ENCODE measurements around the gene EFNA5. TPM values are rescaled to one million over a fixed set of nuclear protein-coding genes. Genes with fewer than 3 reads are reported as not detected.

EFNA5 gene
- total and polyA plus RNA-seq, 4 donors = 4.2 to 11.8 (median 8.3) TPM

DNA sequence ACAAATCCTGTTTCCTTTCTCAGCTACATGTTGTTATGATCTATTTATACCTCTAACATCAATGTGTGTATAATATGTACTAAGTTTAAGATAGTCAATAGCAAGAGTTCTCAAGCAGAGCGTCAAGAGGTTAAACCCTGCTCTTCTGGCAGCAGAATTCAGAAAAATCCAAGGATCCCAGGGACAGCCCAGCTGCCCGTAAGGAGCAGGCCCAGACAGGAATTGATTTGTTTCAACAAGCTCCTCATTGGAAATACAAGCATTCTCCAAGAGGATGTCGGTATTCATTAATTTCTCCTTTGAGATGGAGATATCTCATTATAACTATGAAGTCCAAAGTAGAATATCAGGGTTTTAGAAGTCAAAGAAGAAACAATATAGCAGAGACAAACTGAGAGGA, 14.9 kb downstream of the EFNA5 start:
- Histone ChIP-seq H3K36me3 (ENCODE audit: control insufficient read depth in 1 of 2, insufficient read depth in 2 of 2, low read length in 1 of 2) (no peaks in the 10 kb centered on the region), H3K9me3 (ENCODE audit: control insufficient read depth, low read length) (no peaks in the 10 kb centered on the region), H3K27me3 (ENCODE audit: control insufficient read depth in 1 of 2, insufficient read depth in 2 of 2, low read length in 1 of 2) (no peaks in the 10 kb centered on the region), H3K27ac (ENCODE audit: low read depth in 1 of 2, low read length in 2 of 2) (no peak overlapping the region), H3K4me3 (ENCODE audit: low read length in 2 of 2) (no peak overlapping the region), H3K4me1 (ENCODE audit: control insufficient read depth in 1 of 2, insufficient read depth in 2 of 2, low read length in 2 of 2) (no peaks in the 10 kb centered on the region)
- ATAC-seq (ENCODE audit: low FRiP score) = no peak
- WGBS, 2 donors = 47 to 57% methylated on average over 3 of the region's 3 CpGs
- no peak for DNase-seq
- intact Hi-C loops (cut with DNase I) = no loop called here

DNA sequence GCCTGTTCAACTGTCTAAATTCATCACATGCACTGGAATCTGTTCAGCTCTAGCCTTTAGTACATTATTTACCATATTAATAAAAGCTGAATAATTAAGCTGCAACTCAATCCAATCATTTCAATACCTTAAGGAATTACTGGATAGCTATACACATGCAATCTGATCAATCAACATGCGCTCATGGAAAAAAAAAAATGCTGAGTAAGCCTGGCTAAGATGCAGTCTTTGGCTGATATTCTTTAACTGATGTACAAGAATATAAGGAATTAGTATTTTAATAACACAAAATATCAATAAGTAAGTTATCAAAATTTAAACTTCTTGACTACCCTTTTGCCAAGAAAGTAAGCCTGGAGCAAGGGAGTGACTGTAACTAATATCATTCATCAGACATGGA, 15.9 kb downstream of the EFNA5 start:
- 96 to 100% methylated on average over 1 of the region's 1 CpG for WGBS, 2 donors
- H3K4me1 ChIP-seq (ENCODE audit: control insufficient read depth in 1 of 2, insufficient read depth in 2 of 2, low read length in 2 of 2) = no peaks in the 10 kb centered on the region
- ATAC-seq (ENCODE audit: low FRiP score) = no peak
- no peak for DNase-seq
- H3K36me3 ChIP-seq (ENCODE audit: control insufficient read depth in 1 of 2, insufficient read depth in 2 of 2, low read length in 1 of 2) = no peaks in the 10 kb centered on the region
- intact Hi-C loops (cut with DNase I) = no loop called here
- no peaks in the 10 kb centered on the region for H3K27me3 ChIP-seq (ENCODE audit: control insufficient read depth in 1 of 2, insufficient read depth in 2 of 2, low read length in 1 of 2)
- H3K27ac ChIP-seq (ENCODE audit: low read depth in 1 of 2, low read length in 2 of 2) = no peak overlapping the region
- no peak overlapping the region for H3K4me3 ChIP-seq (ENCODE audit: low read length in 2 of 2)
- no peaks in the 10 kb centered on the region for H3K9me3 ChIP-seq (ENCODE audit: control insufficient read depth, low read length)

DNA sequence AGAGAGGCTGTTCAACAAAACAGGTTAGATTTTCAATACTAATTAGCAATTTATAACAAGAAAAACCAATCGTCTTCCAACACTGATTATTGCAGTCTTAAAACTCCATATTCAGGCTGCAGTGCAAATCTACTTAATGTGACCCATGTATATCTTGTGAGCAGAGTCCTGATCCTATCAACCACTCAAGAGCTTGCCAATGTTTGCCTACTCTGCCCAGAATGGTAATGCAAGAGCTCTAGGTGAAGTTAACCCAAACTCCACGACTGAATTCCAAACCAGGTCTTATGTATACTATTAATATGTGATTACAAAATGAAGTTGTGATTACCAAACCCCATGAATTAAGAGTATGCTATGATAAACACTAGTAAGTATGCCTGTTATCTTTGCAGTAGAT, 17.1 kb downstream of the EFNA5 start:
- no peak overlapping the region for H3K27ac ChIP-seq (ENCODE audit: low read depth in 1 of 2, low read length in 2 of 2)
- no peaks in the 10 kb centered on the region for H3K27me3 ChIP-seq (ENCODE audit: control insufficient read depth in 1 of 2, insufficient read depth in 2 of 2, low read length in 1 of 2)
- no peak overlapping the region for H3K4me3 ChIP-seq (ENCODE audit: low read length in 2 of 2)
- no peaks in the 10 kb centered on the region for H3K4me1 ChIP-seq (ENCODE audit: control insufficient read depth in 1 of 2, insufficient read depth in 2 of 2, low read length in 2 of 2)
- no peaks in the 10 kb centered on the region for H3K9me3 ChIP-seq (ENCODE audit: control insufficient read depth, low read length)
- 76 to 79% methylated on average over 2 of the region's 2 CpGs for WGBS, 2 donors
- no peaks in the 10 kb centered on the region for H3K36me3 ChIP-seq (ENCODE audit: control insufficient read depth in 1 of 2, insufficient read depth in 2 of 2, low read length in 1 of 2)
- DNase-seq = no peak
- ATAC-seq (ENCODE audit: low FRiP score) = no peak
- intact Hi-C loops (cut with DNase I) = no loop called here

DNA sequence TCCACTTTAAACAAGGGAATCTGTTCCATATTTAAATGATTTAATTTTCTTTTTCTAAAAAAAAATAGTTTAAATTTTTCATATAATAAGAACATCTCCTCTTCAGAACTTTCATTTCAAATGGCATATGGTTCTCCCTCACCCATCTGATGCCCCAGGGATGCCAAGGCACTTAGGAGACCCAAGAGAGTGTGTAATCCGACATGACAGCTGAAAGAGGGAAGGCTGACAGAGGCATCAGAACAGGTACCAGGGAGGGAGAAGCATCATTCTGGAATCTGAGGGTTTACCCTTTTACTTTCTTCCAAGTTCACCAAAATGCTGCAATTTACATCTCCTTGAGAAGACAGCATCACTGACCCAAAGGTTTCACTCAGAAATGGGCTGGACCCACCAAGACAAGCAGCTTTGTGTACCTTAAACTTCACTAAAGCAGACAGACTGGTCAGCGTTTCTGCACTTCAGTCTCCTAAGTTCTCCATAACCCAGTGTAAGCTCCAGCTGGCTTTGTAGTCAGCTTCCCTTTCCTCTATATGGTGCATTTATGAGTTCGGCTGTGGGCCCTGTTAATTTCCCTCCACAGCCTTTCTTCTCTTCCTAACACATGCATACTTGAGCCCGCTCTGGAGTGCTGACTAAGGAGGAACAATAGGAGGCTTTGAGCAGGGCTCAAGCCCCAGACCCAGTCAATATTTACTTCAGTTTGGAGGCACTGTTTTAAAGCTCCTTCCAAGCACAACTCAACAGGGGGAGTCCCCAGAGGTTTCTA, 17.7 kb downstream of the EFNA5 start:
- Histone ChIP-seq H3K9me3 (ENCODE audit: control insufficient read depth, low read length) (no peaks in the 10 kb centered on the region), H3K27ac (ENCODE audit: low read depth in 1 of 2, low read length in 2 of 2) (no peak overlapping the region), H3K27me3 (ENCODE audit: control insufficient read depth in 1 of 2, insufficient read depth in 2 of 2, low read length in 1 of 2) (no peaks in the 10 kb centered on the region), H3K4me3 (ENCODE audit: low read length in 2 of 2) (no peak overlapping the region), H3K36me3 (ENCODE audit: control insufficient read depth in 1 of 2, insufficient read depth in 2 of 2, low read length in 1 of 2) (no peaks in the 10 kb centered on the region), H3K4me1 (ENCODE audit: control insufficient read depth in 1 of 2, insufficient read depth in 2 of 2, low read length in 2 of 2) (no peaks in the 10 kb centered on the region)
- no peak for DNase-seq
- no peak for ATAC-seq (ENCODE audit: low FRiP score)
- 67 to 68% methylated on average over 4 of the region's 4 CpGs for WGBS, 2 donors
- intact Hi-C loops (cut with DNase I) = no loop called here

DNA sequence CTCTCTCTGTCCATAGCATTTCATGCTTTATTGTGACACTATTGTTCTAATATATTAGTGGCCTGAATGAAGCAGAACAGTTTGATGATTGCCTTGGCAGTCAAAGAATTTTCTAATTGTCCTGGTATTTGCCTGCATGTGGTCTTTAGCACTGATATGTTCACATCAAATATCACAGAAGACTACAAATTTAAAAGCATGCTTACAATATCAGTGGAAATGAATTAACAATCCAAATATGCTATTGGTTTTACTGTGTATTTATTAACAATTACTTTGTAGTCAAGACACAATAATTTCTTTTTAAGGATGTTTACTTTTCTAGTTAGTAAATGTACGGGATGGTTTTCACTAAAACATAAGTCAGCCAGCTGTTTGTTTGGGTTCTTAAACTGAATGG, 18.3 kb downstream of the EFNA5 start:
- Histone ChIP-seq H3K4me3 (ENCODE audit: low read length in 2 of 2) (no peak overlapping the region), H3K27ac (ENCODE audit: low read depth in 1 of 2, low read length in 2 of 2) (no peak overlapping the region), H3K36me3 (ENCODE audit: control insufficient read depth in 1 of 2, insufficient read depth in 2 of 2, low read length in 1 of 2) (no peaks in the 10 kb centered on the region), H3K27me3 (ENCODE audit: control insufficient read depth in 1 of 2, insufficient read depth in 2 of 2, low read length in 1 of 2) (no peaks in the 10 kb centered on the region), H3K9me3 (ENCODE audit: control insufficient read depth, low read length) (no peaks in the 10 kb centered on the region), H3K4me1 (ENCODE audit: control insufficient read depth in 1 of 2, insufficient read depth in 2 of 2, low read length in 2 of 2) (peaks cover 0 to 3% of the 10 kb centered on the region in 2 donors)
- ATAC-seq (ENCODE audit: low FRiP score) (no peak), DNase-seq (no peak)
- intact Hi-C loops (cut with DNase I) = no loop called here
- WGBS, 2 donors = 35 to 63% methylated on average over 1 of the region's 1 CpG

DNA sequence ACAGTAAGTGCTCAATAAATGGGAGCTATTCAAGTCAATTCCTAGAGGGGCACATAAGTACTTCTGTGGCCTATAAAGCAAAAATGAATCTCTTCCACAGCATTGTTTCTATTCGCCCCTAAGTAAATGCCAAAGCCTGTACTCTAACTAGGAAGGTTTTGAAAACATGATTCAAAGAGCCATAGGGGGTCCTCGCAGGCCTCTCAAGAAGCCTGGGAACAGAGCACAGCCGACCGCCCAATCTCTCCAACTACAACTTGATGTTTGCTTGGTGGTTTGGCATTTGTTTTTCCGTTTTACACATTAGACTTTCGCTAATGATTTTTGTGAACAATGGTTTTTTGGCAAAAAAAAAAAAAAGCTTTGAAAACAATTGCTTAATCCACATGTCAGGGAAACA, 19.4 kb downstream of the EFNA5 start:
- DNase-seq = no peak
- WGBS, 2 donors = 97 to 99% methylated on average over 6 of the region's 6 CpGs
- H3K27me3 ChIP-seq (ENCODE audit: control insufficient read depth in 1 of 2, insufficient read depth in 2 of 2, low read length in 1 of 2) = no peaks in the 10 kb centered on the region
- intact Hi-C loops (cut with DNase I) = no loop called here
- no peaks in the 10 kb centered on the region for H3K36me3 ChIP-seq (ENCODE audit: control insufficient read depth in 1 of 2, insufficient read depth in 2 of 2, low read length in 1 of 2)
- H3K4me3 ChIP-seq (ENCODE audit: low read length in 2 of 2) = no peak overlapping the region
- ATAC-seq (ENCODE audit: low FRiP score) = no peak
- H3K4me1 ChIP-seq (ENCODE audit: control insufficient read depth in 1 of 2, insufficient read depth in 2 of 2, low read length in 2 of 2) = peaks cover 0 to 3% of the 10 kb centered on the region in 2 donors
- no peak overlapping the region for H3K27ac ChIP-seq (ENCODE audit: low read depth in 1 of 2, low read length in 2 of 2)
- no peaks in the 10 kb centered on the region for H3K9me3 ChIP-seq (ENCODE audit: control insufficient read depth, low read length)

DNA sequence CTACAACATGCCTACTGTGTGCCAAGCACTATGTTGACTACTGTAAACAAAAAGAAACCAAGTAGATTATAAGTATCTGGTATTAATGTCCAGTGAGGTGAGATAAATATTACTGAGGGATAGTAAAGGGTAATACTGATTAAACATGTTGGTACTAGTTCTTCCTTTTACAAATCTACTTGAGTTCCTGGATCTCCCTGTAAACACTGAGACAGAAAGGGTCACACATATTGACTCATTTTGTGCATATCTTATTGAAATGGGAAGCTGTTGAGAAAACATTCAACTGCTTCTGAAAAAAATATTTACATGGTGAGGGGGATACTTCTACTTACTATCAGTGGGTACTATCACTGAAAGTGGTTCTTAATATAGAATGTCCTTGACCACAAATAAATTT, 24.3 kb downstream of the EFNA5 start:
- DNase-seq = no peak
- no peak for ATAC-seq (ENCODE audit: low FRiP score)
- Histone ChIP-seq H3K4me3 (ENCODE audit: low read length in 2 of 2) (no peak overlapping the region), H3K27ac (ENCODE audit: low read depth in 1 of 2, low read length in 2 of 2) (no peak overlapping the region), H3K4me1 (ENCODE audit: control insufficient read depth in 1 of 2, insufficient read depth in 2 of 2, low read length in 2 of 2) (peaks cover 0 to 3% of the 10 kb centered on the region in 2 donors), H3K27me3 (ENCODE audit: control insufficient read depth in 1 of 2, insufficient read depth in 2 of 2, low read length in 1 of 2) (no peaks in the 10 kb centered on the region), H3K36me3 (ENCODE audit: control insufficient read depth in 1 of 2, insufficient read depth in 2 of 2, low read length in 1 of 2) (no peaks in the 10 kb centered on the region), H3K9me3 (ENCODE audit: control insufficient read depth, low read length) (no peaks in the 10 kb centered on the region)
- intact Hi-C loops (cut with DNase I) = no loop called here

DNA sequence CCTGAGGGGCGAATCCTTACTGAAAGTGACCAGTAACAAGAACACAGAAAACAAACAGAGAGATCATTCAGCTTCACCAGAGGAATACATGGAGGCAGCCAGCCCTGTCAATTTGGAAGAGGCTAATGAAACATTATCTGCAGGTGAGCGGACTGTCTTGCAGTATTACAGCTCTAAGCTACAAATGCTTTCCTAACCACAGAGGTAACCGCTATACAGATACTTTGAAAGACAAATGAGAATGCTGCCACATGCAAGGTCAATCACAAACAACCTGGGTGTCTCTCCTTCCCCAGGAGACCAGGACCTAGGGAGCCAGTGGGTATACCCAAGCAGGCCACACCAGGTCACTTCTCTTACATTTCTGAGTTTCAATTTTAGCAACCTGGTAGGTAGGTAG, 30.2 kb downstream of the EFNA5 start:
- WGBS, 2 donors = 97 to 100% methylated on average over 3 of the region's 3 CpGs
- no peak for ATAC-seq (ENCODE audit: low FRiP score)
- no peak overlapping the region for H3K4me3 ChIP-seq (ENCODE audit: low read length in 2 of 2)

DNA sequence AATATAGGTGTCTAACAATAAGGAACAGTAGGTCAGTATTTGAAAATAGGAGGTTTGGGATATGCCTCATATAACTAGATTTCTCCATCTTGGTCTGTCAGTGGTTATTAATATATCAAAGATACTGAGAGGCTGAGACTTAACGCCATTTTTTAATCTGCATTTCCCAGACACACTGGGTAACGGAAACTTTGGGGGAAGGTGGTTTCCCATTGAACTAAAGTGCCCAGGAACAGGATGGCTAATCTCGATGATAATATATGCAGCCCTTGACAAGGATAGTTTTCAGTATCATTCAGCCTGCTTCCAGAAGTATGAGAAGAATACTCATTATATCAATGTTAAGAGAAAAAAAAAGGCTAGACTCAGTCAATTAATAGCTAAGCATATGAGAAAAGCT, 30.7 kb downstream of the EFNA5 start:
- intact Hi-C loops (cut with DNase I) = no loop called here
- DNase-seq (no peak), ATAC-seq (ENCODE audit: low FRiP score) (no peak)
- Histone ChIP-seq H3K4me1 (ENCODE audit: control insufficient read depth in 1 of 2, insufficient read depth in 2 of 2, low read length in 2 of 2) (no peaks in the 10 kb centered on the region), H3K27ac (ENCODE audit: low read depth in 1 of 2, low read length in 2 of 2) (no peak overlapping the region), H3K4me3 (ENCODE audit: low read length in 2 of 2) (no peak overlapping the region), H3K36me3 (ENCODE audit: control insufficient read depth in 1 of 2, insufficient read depth in 2 of 2, low read length in 1 of 2) (no peaks in the 10 kb centered on the region), H3K9me3 (ENCODE audit: control insufficient read depth, low read length) (no peaks in the 10 kb centered on the region), H3K27me3 (ENCODE audit: control insufficient read depth in 1 of 2, insufficient read depth in 2 of 2, low read length in 1 of 2) (no peaks in the 10 kb centered on the region)
- WGBS, 2 donors = 82 to 88% methylated on average over 3 of the region's 3 CpGs

More for the DNA sequence above, 30.2 kb downstream of the EFNA5 start:
- no peak for DNase-seq
- Histone ChIP-seq H3K27ac (ENCODE audit: low read depth in 1 of 2, low read length in 2 of 2) (no peak overlapping the region), H3K27me3 (ENCODE audit: control insufficient read depth in 1 of 2, insufficient read depth in 2 of 2, low read length in 1 of 2) (no peaks in the 10 kb centered on the region), H3K4me1 (ENCODE audit: control insufficient read depth in 1 of 2, insufficient read depth in 2 of 2, low read length in 2 of 2) (no peaks in the 10 kb centered on the region), H3K36me3 (ENCODE audit: control insufficient read depth in 1 of 2, insufficient read depth in 2 of 2, low read length in 1 of 2) (no peaks in the 10 kb centered on the region), H3K9me3 (ENCODE audit: control insufficient read depth, low read length) (no peaks in the 10 kb centered on the region)
- intact Hi-C loops (cut with DNase I) = no loop called here

Data from aorta (tissue), 5 donors.